GM21576 (cell line): ENCODE measurements around the gene EFCAB12.

ENCODE experiments used
- ATAC-seq: cut with Tn5 transposase; IDR thresholded peaks from one replicate; pipeline ENCODE4 v1.9.1; 2021; ENCODE audit warnings: mild to moderate bottlenecking, moderate library complexity; ENCODE audit not compliant: unreplicated experiment

Gene EFCAB12

DNA sequence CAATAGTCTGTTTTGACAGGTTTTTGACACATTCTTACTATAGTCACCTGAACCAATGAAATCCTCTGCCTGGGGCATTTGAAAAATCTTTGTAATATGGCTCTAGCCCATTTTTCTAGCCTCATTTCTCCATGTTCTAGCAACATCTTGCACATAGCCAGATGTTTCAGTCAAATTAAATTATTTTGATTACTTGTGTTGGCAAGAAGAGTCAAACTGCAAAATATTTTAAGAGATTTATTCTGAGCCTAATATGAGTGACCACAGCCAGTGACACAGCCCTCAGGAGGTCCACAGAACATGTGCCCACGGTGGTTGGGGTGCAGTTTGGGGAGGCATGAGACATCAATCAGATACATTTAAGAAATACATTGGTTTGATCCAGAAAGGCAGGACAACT is 18.5 kb upstream of the EFCAB12 start:
- ATAC-seq, result no peak

GRCh38 chr3:129445471-129445870 is 17.0 kb upstream of the EFCAB12 start:
- no peak for ATAC-seq

DNA sequence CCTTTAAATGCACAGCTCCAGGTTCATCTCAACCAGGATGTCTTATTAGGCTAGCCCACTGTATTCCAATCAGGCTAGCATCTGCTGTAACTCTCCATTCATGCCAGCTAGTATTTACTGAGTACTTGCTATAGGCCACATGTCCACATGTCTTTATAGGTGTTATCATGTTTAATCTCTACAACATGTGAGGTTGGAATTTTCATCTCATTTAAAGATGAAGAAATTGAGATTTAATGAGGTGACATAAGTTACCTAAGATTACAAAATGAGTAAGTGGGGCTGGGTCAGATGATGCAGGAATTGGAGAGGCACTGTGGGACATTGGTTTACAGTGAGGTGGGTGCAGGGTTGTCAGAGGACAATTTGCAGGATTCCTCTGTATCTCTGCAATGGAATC is 14.5 kb upstream of the EFCAB12 start:
- ATAC-seq, result no peak

DNA sequence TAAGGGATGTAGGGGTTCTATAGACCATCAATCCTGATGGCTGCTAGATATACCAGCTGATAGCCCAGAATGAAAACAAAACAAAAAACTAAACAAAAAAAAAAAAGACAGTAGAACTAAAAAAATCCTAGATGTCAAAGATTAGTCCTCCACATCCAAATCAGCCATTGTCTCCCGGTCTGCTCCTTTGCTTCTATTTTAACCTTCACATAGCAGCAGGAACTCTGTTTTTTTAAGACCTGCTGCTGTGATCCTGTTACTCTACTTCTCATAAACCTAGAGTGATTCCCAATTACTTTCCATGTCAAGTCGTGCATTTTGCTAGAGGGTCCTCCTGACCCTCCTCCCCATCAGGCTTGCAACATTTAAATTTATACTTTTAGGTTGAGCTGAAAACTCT is 14.1 kb upstream of the EFCAB12 start:
- no peak for ATAC-seq

- no peak for ATAC-seq
Observed at GRCh38 chr3:129441782-129442181, 13.3 kb upstream of the EFCAB12 start.

GRCh38 chr3:129441215-129441614 is 12.8 kb upstream of the EFCAB12 start:
- ATAC-seq, result no peak

GRCh38 chr3:129440618-129441190 is 12.3 kb upstream of the EFCAB12 start:
- peak; percentile 23 for ATAC-seq

GRCh38 chr3:129439817-129440617 is 11.6 kb upstream of the EFCAB12 start, which contains the start of the genes IFT122 and MBD4:
Gene IFT122, plus strand, starts transcription at chr3:129440224. Its CDS starts 107 bp downstream, at chr3:129440331.
Gene MBD4, minus strand, starts transcription at chr3:129439948. Its CDS starts 115 bp downstream, at chr3:129439833.
- peak; percentile 88 for ATAC-seq

- peak; percentile 16 for ATAC-seq
Observed at GRCh38 chr3:129439226-129439816, 10.9 kb upstream of the EFCAB12 start.

GRCh38 chr3:129435367-129435766 is 6.9 kb upstream of the EFCAB12 start:
- ATAC-seq, result no peak

- no peak for ATAC-seq
Observed at GRCh38 chr3:129434140-129434539, 5.7 kb upstream of the EFCAB12 start.

DNA sequence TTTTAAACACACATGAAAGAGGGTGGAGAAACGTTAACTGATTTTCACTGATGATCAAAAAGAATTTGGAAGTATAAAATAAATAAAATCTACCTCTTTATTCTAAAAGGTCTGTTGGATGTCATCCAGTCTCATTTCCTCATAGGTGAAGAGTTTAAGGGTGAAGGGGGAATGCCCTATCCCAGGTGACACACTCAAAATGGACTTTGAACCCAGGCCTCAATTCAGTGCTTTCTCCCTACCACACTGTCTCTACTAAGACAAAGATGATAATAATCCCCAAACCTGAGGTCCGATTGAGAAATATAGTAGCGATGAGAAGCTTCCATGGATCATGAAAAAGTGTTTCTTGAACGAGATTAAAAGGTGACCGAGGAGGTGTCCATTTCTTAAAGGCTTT is 5.1 kb upstream of the EFCAB12 start:
- ATAC-seq, result no peak

DNA sequence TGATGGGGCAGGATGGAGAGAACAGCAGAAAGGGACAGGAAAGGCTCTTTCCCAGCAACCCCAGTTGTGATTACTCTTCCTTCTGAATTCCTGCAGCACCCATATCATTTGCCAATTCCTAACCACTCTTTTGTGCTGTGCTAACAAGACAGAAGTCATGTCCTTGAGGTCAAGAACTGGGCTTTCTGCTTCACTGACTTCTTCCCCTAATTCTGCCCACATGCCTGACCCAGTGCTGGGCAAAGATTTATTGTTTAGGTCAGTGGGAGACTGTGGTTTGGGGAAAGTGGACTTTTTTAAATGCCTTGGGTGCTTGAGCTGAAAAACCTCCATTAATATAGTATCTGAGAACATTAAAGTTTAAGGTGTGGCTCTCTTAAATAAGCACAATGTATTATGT is 4.2 kb upstream of the EFCAB12 start:
- no peak for ATAC-seq

DNA sequence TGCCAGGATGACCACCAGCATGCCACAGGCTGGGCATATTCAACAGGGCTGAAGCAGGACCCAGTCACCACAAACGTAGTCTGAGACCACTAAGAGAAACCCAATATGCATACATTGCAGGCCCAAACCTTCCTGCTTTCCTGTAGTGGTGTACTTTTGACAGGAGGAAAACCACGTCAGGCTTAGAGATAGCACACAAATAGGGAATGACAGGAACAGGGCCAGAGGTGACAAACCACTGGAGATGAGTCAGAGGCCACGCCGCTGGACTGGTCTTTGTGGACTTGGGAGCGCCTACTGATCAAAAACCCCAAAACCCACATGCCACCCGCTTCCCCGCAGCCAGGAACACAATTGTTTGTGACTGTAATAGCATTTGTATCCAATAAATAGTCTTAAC is 3.6 kb upstream of the EFCAB12 start:
- no peak for ATAC-seq

GRCh38 chr3:129429602-129430001 is 1.2 kb upstream of the EFCAB12 start:
- ATAC-seq, result no peak

DNA sequence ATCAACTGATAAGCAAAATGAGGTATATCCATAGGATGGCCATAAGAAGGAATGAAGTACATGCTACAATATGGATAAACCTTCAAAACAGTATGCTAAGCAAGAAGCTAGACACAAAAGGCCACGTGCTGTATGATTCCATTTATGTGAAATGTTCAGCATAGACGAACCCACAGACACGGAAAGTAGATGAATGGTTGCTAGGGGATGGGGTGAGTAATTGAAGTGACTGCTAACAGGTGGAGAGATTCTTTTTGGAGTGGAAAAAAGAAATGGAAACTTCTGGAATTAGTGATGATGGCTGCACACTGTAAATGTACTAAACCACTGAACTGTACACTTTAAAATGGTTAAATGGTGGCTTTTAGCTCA is 630 bp upstream of the EFCAB12 start:
- ATAC-seq, result no peak

DNA sequence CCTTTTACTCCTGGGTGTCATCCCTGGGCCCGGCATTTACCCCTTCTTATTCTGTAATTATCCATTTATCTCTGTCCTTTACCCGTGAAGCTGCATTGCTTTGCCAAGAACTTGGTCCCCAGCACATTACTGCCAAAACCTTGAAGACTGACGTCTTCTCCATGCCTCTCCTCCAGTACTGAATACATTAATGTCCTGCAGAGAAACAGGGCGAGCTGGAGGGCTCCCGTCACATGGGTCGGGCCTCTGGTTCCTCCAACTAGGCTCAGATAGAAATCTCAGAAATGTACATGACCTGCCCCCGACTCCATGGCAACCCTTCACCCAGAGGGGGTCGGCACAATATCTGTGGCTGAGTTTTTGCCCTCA is 445 bp downstream of the EFCAB12 start:
- no peak for ATAC-seq

- no peak for ATAC-seq
Observed at GRCh38 chr3:129425619-129426018, 2.8 kb downstream of the EFCAB12 start.

DNA sequence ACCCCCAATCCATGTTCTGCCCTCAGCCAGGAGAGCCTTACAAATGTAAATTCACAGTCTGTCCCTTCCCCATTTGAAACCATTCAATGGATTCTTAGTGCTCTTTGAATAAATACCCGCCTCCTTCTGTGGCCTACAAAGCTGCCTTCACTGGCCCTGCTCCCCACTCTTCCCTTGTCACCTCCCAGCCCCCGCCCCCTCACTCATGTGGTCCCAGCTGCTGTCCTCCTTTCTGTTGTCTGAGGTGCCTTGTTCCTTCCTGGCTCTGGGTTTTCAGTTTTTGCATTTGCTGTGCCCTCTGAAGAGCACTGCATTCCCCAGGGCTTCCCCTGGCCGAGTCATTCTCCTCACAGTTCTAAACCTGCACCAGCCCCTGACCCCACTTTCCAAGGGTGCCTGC is 3.2 kb downstream of the EFCAB12 start:
- no peak for ATAC-seq

DNA sequence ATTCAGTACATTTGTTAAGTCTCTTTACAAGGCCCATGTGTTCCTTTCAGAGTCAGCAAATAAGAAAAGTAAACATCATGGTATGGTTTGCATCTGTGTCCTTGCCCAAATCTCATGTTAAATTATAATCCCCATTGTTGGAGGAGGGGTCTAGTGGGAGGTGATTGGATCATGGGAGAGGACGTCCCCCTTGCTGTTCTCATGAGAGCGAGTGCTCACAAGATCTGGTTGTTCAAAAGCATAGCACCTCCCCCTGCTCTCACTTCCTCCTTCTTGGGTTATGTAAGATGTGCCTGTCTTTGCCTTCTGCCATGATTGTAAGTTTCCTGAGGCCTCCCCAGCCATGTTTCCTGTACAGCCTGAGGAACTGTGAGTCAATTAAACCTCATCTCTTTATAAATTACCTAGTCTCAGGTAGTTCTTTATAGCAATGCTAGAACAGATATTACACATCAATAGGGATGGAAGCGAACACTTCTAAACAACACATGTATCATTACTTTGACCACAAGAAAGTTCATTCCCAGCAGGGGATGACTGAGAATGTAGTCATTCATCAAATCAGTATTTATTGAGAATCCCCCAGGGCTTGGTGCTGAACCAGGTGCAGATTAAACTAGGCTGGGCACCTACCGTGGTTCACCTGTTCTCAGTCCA is 4.1 kb downstream of the EFCAB12 start:
- ATAC-seq, result peak; percentile 72

GRCh38 chr3:129422897-129423296 is 5.5 kb downstream of the EFCAB12 start:
- ATAC-seq, result no peak
